GM19240 (cell line): ENCODE data around the gene KRTAP10-6.
"Not testable (repeated sequence)": the region's sequence is repeated elsewhere in the genome, so short reads cannot be mapped to it uniquely, and the experiment has no call there.

Experiments used
- DNase-seq: peaks from one replicate; pipeline ENCODE4 v3.0.0; 2011; ENCODE audit warnings: low spot score; ENCODE audit not compliant: insufficient read length

Gene KRTAP10-6

GRCh38 chr21:44599264-44600029 is 7.1 kb upstream of the KRTAP10-6 start:
- DNase-seq = no peak

- DNase-seq = no peak
Observed at GRCh38 chr21:44598061-44598460, 5.8 kb upstream of the KRTAP10-6 start.

DNA sequence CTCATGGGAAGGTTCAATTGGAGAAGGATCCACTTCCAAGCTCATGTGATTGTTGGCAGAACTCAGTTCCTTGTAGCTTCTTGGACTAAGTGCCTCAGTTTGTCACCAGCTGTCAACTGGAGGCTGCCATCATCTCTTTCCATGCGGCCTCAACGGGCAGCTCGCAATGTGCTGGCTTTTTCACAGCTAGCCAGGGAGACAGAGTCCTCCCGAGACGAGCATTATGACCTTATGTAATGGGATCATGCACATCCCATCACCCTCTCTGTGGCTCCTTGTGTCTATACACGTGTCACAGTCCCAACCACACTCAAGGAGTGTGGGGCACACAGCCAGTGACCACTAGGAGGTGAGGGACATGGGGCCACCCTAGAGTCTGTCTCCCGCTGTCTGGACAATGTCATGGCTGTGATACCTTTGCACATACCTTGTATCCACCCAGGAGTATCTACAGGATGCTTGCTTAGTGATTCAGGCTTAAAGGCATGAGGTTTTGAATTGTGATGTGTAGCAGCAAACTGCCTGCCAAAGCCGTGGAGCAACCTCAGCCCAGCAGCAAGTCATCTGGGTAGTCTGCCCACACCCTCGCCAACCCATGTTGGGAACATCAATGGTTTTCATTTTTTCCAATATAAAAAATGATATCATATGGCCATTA is 3.9 kb upstream of the KRTAP10-6 start:
- no peak for DNase-seq

DNA sequence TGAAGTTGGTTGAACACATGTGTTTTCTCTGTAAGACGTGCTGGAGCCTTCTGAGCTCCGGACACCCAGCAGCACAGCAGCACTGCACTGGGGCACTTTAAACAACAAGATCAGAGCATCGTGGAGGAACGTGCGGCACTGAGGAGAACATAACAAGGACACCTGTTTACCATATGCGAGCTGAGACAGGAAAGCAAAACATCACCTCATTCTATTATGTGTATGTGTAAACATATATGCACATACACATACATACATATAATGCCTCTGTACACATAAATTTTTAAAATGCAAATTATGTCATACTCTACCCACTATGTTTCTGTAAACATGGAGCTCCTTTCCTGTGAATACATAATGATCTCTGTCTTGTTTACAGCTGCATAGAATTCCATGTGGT is 3.2 kb upstream of the KRTAP10-6 start:
- DNase-seq = no peak

GRCh38 chr21:44594406-44594916 is 2.2 kb upstream of the KRTAP10-6 start:
- DNase-seq = no peak

GRCh38 chr21:44593598-44594405 is 1.5 kb upstream of the KRTAP10-6 start:
- DNase-seq = no peak

DNA sequence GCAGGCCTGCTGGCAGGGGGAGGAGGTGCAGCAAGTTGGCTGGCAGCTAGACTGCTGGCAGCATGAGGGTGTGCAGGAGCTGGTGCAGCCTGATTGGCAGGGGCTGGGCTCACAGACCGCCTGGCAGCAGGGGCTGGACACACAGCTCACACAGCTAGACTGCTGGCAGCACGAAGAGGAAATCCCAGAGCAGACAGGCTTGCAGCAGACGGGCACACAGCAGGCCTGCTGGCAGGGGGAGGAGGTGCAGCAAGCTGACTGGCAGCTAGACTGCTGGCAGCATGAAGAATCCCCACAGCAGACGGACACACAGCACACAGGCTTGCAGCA is 539 bp downstream of the KRTAP10-6 start:
- not testable (repeated sequence) for DNase-seq

- not testable (repeated sequence) for DNase-seq
Observed at GRCh38 chr21:44590897-44591800, 1.2 kb downstream of the KRTAP10-6 start.

GRCh38 chr21:44590311-44590721 is 2.0 kb downstream of the KRTAP10-6 start:
- DNase-seq = no peak

DNA sequence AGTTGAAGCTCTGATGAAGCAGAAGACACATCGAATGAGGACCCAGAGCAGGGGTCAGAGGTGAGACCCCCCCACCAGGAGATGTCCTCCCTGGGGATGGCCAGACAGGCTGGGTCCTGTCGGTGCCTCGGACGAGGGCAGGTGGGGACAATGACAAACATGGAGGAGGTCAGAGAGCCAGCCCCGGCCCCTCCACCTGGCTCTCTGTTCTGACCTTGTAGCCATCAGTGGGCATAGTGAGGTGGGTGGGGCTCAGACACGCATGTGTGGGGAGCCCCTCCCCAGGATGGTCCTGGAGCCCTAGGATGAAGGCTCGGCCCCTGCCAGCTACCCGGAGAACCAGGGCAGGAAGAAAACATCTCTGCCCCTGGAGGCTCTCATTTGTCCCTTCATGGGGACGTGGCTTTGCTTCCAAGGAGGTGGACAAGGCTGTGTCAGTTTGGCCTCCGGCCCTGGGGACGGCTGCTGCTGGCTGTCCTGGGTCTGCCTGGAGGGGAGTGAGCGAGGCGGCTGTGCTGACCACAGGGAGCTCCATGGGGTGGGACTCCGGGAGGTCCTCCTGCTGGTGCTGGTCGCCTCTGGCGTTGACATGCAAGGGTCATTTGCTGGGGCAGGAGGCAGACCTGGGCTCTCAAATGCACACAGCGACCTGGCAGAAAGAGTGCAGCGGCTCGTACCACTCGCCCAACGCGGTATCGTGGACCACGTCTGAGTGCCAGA is 2.6 kb downstream of the KRTAP10-6 start:
- no peak for DNase-seq

DNA sequence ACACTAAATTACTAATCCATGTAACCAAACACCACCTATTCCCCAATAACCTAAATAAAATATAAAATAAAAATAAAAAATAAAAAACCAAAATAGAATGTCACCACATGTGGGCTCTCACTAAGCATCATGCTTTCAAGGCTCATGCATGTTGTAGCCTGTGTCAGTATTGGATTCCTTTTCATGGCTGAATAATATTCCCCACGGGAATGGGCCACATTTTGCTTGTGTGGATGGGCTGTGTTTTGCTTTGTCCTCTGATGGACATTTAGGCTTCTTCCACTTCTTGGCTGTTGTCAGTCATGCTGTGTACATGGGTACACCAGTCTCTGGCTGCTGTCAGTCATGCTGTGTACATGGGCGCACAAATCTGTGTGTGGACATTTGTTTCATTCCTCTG is 3.2 kb downstream of the KRTAP10-6 start:
- DNase-seq = no peak

GRCh38 chr21:44585892-44586291 is 6.4 kb downstream of the KRTAP10-6 start:
- DNase-seq = no peak

DNA sequence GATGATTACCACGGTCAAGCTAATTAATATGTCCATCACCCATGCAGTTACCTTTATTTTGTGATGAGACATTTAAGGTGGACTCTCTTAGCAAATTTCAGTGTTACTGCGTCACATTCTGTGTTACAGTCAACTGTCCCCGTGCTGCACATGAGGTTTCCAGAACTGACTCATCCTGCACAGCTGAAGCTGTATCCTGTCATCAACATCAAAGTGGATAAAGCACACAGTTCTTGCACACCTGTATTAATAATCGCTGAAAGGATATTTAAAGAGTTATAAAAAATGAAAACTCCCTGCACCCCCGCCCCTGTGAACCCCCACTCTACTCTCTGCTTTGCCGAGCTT is 8.5 kb downstream of the KRTAP10-6 start:
- DNase-seq = no peak

DNA sequence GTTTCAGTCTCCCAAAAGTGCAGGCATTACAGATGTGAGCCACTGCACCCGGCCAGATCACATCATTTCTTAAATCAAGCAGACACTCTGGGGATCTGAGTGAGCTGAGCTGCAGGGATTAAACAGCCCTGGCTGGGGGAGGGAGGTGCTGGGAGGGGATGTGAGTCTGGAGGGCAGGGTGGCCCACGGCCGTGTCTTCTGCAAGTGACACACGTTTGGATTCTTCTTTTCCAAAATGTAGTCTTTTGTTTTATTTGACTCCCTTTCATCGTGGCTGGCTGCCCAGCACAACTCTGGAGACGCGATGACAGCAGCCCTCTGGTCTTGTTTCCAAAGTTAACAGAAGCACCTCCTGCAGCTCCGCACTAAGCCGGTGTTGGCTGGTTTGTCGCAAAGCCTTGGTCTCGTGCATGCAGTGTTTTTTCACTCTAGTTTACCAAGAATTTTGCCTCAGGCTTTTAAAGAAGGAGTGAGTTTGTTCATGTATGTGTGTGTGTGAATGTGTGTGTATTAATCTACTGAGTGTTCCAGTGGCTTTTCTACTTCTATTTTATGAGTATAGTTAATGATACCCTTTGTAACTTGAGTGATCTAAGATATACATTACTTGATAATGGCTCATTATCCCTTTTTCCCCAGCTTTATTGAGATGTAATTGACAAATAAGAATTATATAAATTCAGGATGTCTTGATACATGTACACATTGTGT is 9.1 kb downstream of the KRTAP10-6 start:
- DNase-seq = no peak

- DNase-seq = no peak
Observed at GRCh38 chr21:44582055-44582454, 10.2 kb downstream of the KRTAP10-6 start.

GRCh38 chr21:44581158-44581557 is 11.1 kb downstream of the KRTAP10-6 start:
- no peak for DNase-seq

GRCh38 chr21:44580231-44580821 is 12.0 kb downstream of the KRTAP10-6 start, which contains the start of gene KRTAP10-5:
TSS of gene KRTAP10-5 (minus strand) at chr21:44580604. CDS start at chr21:44580578, 26 bp downstream.
- not testable (repeated sequence) for DNase-seq

- no peak for DNase-seq
Observed at GRCh38 chr21:44579833-44580144, 12.5 kb downstream of the KRTAP10-6 start.

- no peak for DNase-seq
Observed at GRCh38 chr21:44579056-44579832, 13.1 kb downstream of the KRTAP10-6 start.
